NCI-H2081 (cell line): ENCODE data around the gene TMC5.
A peak's percentile ranks its signal among the peaks of the same experiment; 100 is the strongest.

Source experiments
- DNase-seq, 2 experiments: peaks; one replicate each; lab custom pipeline; 2025; lab: John Stamatoyannopoulos, UW

The TMC5 gene

GRCh38 chr16:19458722-19459379 lies 41.2 kb downstream of the TMC5 start:
- DNase-seq = no peak

- no peak for DNase-seq
Observed at GRCh38 chr16:19460397-19460796, 42.7 kb downstream of the TMC5 start.

GRCh38 chr16:19463468-19464315 lies 46.0 kb downstream of the TMC5 start:
- DNase-seq = peak; percentile 80 to 94

GRCh38 chr16:19468300-19468699 lies 50.6 kb downstream of the TMC5 start:
- DNase-seq = no peak

- no peak for DNase-seq
Observed at GRCh38 chr16:19472482-19472881, 54.8 kb downstream of the TMC5 start.

- no peak for DNase-seq
Observed at GRCh38 chr16:19474617-19475016, 56.9 kb downstream of the TMC5 start.

GRCh38 chr16:19478505-19478904 lies 60.8 kb downstream of the TMC5 start:
- no peak for DNase-seq

GRCh38 chr16:19479302-19479721 lies 61.6 kb downstream of the TMC5 start:
- DNase-seq = no peak

GRCh38 chr16:19481296-19481695 lies 63.6 kb downstream of the TMC5 start:
- no peak for DNase-seq

GRCh38 chr16:19481769-19482168 lies 64.1 kb downstream of the TMC5 start:
- DNase-seq = no peak

GRCh38 chr16:19482291-19482690 lies 64.6 kb downstream of the TMC5 start:
- DNase-seq = no peak

GRCh38 chr16:19484096-19484495 lies 66.4 kb downstream of the TMC5 start:
- no peak for DNase-seq

GRCh38 chr16:19485611-19486010 lies 67.9 kb downstream of the TMC5 start:
- no peak for DNase-seq

- DNase-seq = no peak
Observed at GRCh38 chr16:19486051-19486450, 68.4 kb downstream of the TMC5 start.

- no peak for DNase-seq
Observed at GRCh38 chr16:19486750-19487325, 69.2 kb downstream of the TMC5 start.

GRCh38 chr16:19488213-19488640 lies 70.5 kb downstream of the TMC5 start:
- no peak for DNase-seq

- no peak for DNase-seq
Observed at GRCh38 chr16:19490619-19491018, 72.9 kb downstream of the TMC5 start.

GRCh38 chr16:19497176-19497575 lies 79.5 kb downstream of the TMC5 start:
- DNase-seq = no peak

- DNase-seq = no peak
Observed at GRCh38 chr16:19499006-19499405, 81.3 kb downstream of the TMC5 start.

- DNase-seq = no peak
Observed at GRCh38 chr16:19499481-19499880, 81.8 kb downstream of the TMC5 start.

- peak; percentile 72 to 79 for DNase-seq
Observed at GRCh38 chr16:19502395-19503131, 84.9 kb downstream of the TMC5 start.

- DNase-seq = no peak
Observed at GRCh38 chr16:19503461-19504075, 85.9 kb downstream of the TMC5 start.
